T-helper 17 cell (primary cell): ENCODE data around the gene GPR18. TPM values are rescaled to one million over a fixed set of nuclear protein-coding genes. Genes with fewer than 3 reads are reported as not detected.

Source experiments
- total RNA-seq, 4 donors: library from RNA in 2 of 4; stranded (reverse) in 2 of 4; gene quantifications; one replicate each; pipeline ENCODE4 v1.2.3 and lab custom pipeline; 2022 to 2026

The GPR18 gene
- total RNA-seq, 2 donors from 2014 or later = 10.1 to 13.6 TPM

Other genes with a start within 250 kb of the GPR18 start
- gene UBAC2, start 57.5 kb downstream of the GPR18 start, total RNA-seq = 10 to 100 TPM; 74.2 to 75.3 TPM
- gene GPR183, start 49.0 kb upstream of the GPR18 start, total RNA-seq = 100 to 1,000 TPM; 249 to 322 TPM
- 10 to 100 TPM; 42.4 to 50.7 TPM for gene TM9SF2, start 243.1 kb upstream of the GPR18 start, total RNA-seq